OCI-LY1 (cell line): Measurements from ENCODE around the gene COL16A1.

Source experiments
- EZH2 ChIP-seq: fragments of 200-600 bp; sonication (generic), shearing (Covaris generic); IDR thresholded peaks from 2 replicates; pipeline ENCODE4 v1.8.0; 2017; ENCODE audit warnings: borderline replicate concordance, mixed run types, mild to moderate bottlenecking, antibody characterized with exemption, low read length, moderate library complexity, mixed read lengths
- TF ChIP-seq, protein P1 (sequence below): fragments of 200-600 bp; sonication (generic), shearing (Covaris generic); IDR thresholded peaks from 2 replicates; pipeline ENCODE4 v1.5.1; 2017; ENCODE audit warnings: mild to moderate bottlenecking, antibody characterized with exemption, low read length, moderate library complexity, mixed read lengths

GRCh38 chr1:31732343-31732742 lies 28.5 kb upstream of the COL16A1 start:
- TF ChIP-seq, protein P1, sequence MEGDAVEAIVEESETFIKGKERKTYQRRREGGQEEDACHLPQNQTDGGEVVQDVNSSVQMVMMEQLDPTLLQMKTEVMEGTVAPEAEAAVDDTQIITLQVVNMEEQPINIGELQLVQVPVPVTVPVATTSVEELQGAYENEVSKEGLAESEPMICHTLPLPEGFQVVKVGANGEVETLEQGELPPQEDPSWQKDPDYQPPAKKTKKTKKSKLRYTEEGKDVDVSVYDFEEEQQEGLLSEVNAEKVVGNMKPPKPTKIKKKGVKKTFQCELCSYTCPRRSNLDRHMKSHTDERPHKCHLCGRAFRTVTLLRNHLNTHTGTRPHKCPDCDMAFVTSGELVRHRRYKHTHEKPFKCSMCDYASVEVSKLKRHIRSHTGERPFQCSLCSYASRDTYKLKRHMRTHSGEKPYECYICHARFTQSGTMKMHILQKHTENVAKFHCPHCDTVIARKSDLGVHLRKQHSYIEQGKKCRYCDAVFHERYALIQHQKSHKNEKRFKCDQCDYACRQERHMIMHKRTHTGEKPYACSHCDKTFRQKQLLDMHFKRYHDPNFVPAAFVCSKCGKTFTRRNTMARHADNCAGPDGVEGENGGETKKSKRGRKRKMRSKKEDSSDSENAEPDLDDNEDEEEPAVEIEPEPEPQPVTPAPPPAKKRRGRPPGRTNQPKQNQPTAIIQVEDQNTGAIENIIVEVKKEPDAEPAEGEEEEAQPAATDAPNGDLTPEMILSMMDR, result no peak
- TF ChIP-seq EZH2, result no peak
